H1 (cell line): ENCODE results near the gene CAPN3. TPM values are rescaled to one million over a fixed set of nuclear protein-coding genes. Genes with fewer than 3 reads are reported as not detected.

Experiments
- CTCF ChIA-PET: fragments of 300-600 bp; sonication (Branson Sonifier 250); formaldehyde crosslinking; loops from one replicate; lab custom pipeline; 2021; ENCODE audit not compliant: partially characterized antibody; lab: Charles Lee
- POLR2A ChIA-PET: fragments of 300-600 bp; sonication (Branson Sonifier 250); formaldehyde crosslinking; loops from one replicate; lab custom pipeline; 2021; ENCODE audit warnings: inconsistent platforms; ENCODE audit not compliant: partially characterized antibody; lab: Charles Lee
- DNase-seq, 2 experiments: peaks; one replicate each; pipeline versions ENCODE4 v3.0.0 to v3.0.0-alpha.2; 2010 to 2022; ENCODE audit warnings: low spot score in 2 of 2, low read depth in 1 of 2, mixed read lengths in 1 of 2
- FAIRE-seq: peaks from 2 replicates; lab custom pipeline; 2011; peaks lifted over from hg19 to GRCh38; lab: Jason Lieb, UNC
- H2AFZ ChIP-seq: 2 replicates; pipeline ENCODE4 v1.8.1; 2012; ENCODE audit warnings: low read length, inconsistent platforms
- H2AK5ac ChIP-seq: 2 replicates; pipeline ENCODE4 v1.6.1; 2013; ENCODE audit warnings: low read depth, low read length
- H2BK120ac ChIP-seq: replicated peaks from 2 replicates; pipeline ENCODE3; 2013; ENCODE audit warnings: low read depth, low read length, inconsistent platforms
- H2BK12ac ChIP-seq: 2 replicates; pipeline ENCODE4 v1.6.1; 2013; ENCODE audit warnings: low read depth, low read length
- H2BK15ac ChIP-seq: 2 replicates; pipeline ENCODE4 v1.6.1; 2013; ENCODE audit warnings: low read length
- H2BK20ac ChIP-seq: 2 replicates; pipeline ENCODE4 v1.6.1; 2013; ENCODE audit warnings: low read length
- H2BK5ac ChIP-seq: 2 replicates; pipeline ENCODE4 v1.6.1; 2013; ENCODE audit warnings: low read depth, low read length
- H3K14ac ChIP-seq: 2 replicates; pipeline ENCODE4 v1.6.1; 2013; ENCODE audit warnings: inconsistent platforms; ENCODE audit not compliant: insufficient read length
- H3K18ac ChIP-seq: 2 replicates; pipeline ENCODE4 v1.6.1; 2013; ENCODE audit warnings: low read length; ENCODE audit errors: extremely low read depth
- H3K23ac ChIP-seq: 2 replicates; pipeline ENCODE4 v1.6.1; 2013; ENCODE audit warnings: inconsistent platforms; ENCODE audit not compliant: insufficient read length
- H3K23me2 ChIP-seq: 2 replicates; pipeline ENCODE4 v1.6.1; 2013; ENCODE audit warnings: low read depth, low read length
- H3K27ac ChIP-seq: 2 replicates; pipeline ENCODE4 v1.6.1; 2011; ENCODE audit warnings: low read depth, low read length, inconsistent platforms
- H3K27me3 ChIP-seq, 4 experiments: replicated peaks in 1 of 4; 1 replicate in 1 of 4; 2 replicates in 3 of 4; pipeline versions ENCODE4 v1.6.1 to v1.8.1; 2011 to 2013; ENCODE audit warnings: low read length in 3 of 4, mild to moderate bottlenecking in 3 of 4, inconsistent platforms in 2 of 4, mixed read lengths in 2 of 4, moderate library complexity in 1 of 4; ENCODE audit not compliant: control insufficient read depth in 3 of 4, insufficient read depth in 3 of 4; ENCODE audit errors: extremely low read depth in 1 of 4
- H3K36me3 ChIP-seq, 4 experiments: 2 replicates each; pipeline versions ENCODE4 v1.6.1 to v1.8.1; 2011 to 2013; ENCODE audit warnings: mild to moderate bottlenecking in 4 of 4, low read length in 3 of 4, moderate library complexity in 2 of 4, control low read depth in 1 of 4, inconsistent platforms in 1 of 4; ENCODE audit not compliant: insufficient read depth in 4 of 4, control insufficient read depth in 2 of 4
- H3K4ac ChIP-seq: replicated peaks from 2 replicates; pipeline ENCODE3; 2013; ENCODE audit warnings: low read length, low read depth, mixed read lengths, inconsistent platforms; ENCODE audit not compliant: insufficient read length
- H3K4me1 ChIP-seq, 4 experiments: replicated peaks in 1 of 4; 1 replicate in 1 of 4; 2 replicates in 3 of 4; pipeline versions ENCODE4 v1.6.1 to v1.8.1; 2011 to 2013; ENCODE audit warnings: low read length in 3 of 4, inconsistent platforms in 2 of 4, mixed read lengths in 1 of 4; ENCODE audit not compliant: insufficient read depth in 4 of 4, control insufficient read depth in 3 of 4
- H3K4me2 ChIP-seq, 2 experiments: 2 replicates each; pipeline versions ENCODE4 v1.6.1 to v1.8.1; 2011 to 2013; ENCODE audit warnings: low read depth in 2 of 2, low read length in 2 of 2, control low read depth in 1 of 2, inconsistent platforms in 1 of 2, mild to moderate bottlenecking in 1 of 2; ENCODE audit not compliant: insufficient read depth in 1 of 2
- H3K4me3 ChIP-seq, 4 experiments: fragments of 200-600, 300-600 bp in 1 of 4; sonication (generic), shearing (Covaris generic), sonication (Bioruptor Twin) in 1 of 4; 2 replicates each; pipeline versions ENCODE4 v1.5.1 to v1.8.1; 2011 to 2016; ENCODE audit warnings: low read length in 4 of 4, low read depth in 3 of 4, control low read depth in 2 of 4, inconsistent platforms in 2 of 4, mild to moderate bottlenecking in 2 of 4, mixed read lengths in 1 of 4, moderate library complexity in 1 of 4; ENCODE audit not compliant: insufficient read depth in 2 of 4; ENCODE audit errors: extremely low read depth in 1 of 4
- H3K56ac ChIP-seq: replicated peaks from 2 replicates; pipeline ENCODE3; 2013; ENCODE audit warnings: low read depth, mild to moderate bottlenecking, mixed read lengths, low read length, inconsistent platforms; ENCODE audit not compliant: insufficient read length
- H3K79me1 ChIP-seq: 2 replicates; pipeline ENCODE4 v1.6.1; 2013; ENCODE audit warnings: low read depth, low read length, control low read depth
- H3K79me2 ChIP-seq, 2 experiments: 2 replicates each; pipeline versions ENCODE4 v1.6.1 to v1.8.1; 2012 to 2013; ENCODE audit warnings: low read length in 2 of 2, mild to moderate bottlenecking in 2 of 2, inconsistent platforms in 1 of 2; ENCODE audit not compliant: insufficient read depth in 2 of 2, control insufficient read depth in 1 of 2
- H3K9ac ChIP-seq, 4 experiments: replicated peaks in 1 of 4; 1 replicate in 1 of 4; 2 replicates in 3 of 4; pipeline versions ENCODE4 v1.6.1 to v1.8.1; 2011 to 2013; ENCODE audit warnings: low read depth in 3 of 4, low read length in 3 of 4, control low read depth in 2 of 4, mild to moderate bottlenecking in 2 of 4, moderate library complexity in 2 of 4, inconsistent platforms in 1 of 4; ENCODE audit errors: extremely low read depth in 1 of 4
- H3K9me3 ChIP-seq, 2 experiments: 2 replicates each; pipeline versions ENCODE4 v1.6.1 to v1.8.1; 2012 to 2013; ENCODE audit warnings: mild to moderate bottlenecking in 2 of 2, moderate library complexity in 2 of 2, control low read depth in 1 of 2, inconsistent platforms in 1 of 2, low read depth in 1 of 2, low read length in 1 of 2, mixed read lengths in 1 of 2; ENCODE audit not compliant: insufficient read depth in 2 of 2
- H4K20me1 ChIP-seq, 2 experiments: replicated peaks in 1 of 2; 2 replicates each; pipeline versions ENCODE3 to v1.8.1; 2011 to 2013; ENCODE audit warnings: inconsistent platforms in 2 of 2, low read length in 2 of 2, mild to moderate bottlenecking in 1 of 2; ENCODE audit not compliant: insufficient read depth in 2 of 2, control insufficient read depth in 1 of 2
- H4K5ac ChIP-seq: 2 replicates; pipeline ENCODE4 v1.6.1; 2013; ENCODE audit warnings: low read length, low read depth, mixed read lengths, inconsistent platforms; ENCODE audit not compliant: insufficient read length
- H4K8ac ChIP-seq: 2 replicates; pipeline ENCODE4 v1.8.0; 2013; ENCODE audit warnings: mild to moderate bottlenecking, moderate library complexity, low read length, inconsistent platforms; ENCODE audit not compliant: insufficient read depth; ENCODE audit errors: extremely low read depth
- H4K91ac ChIP-seq: replicated peaks from 2 replicates; pipeline ENCODE3; 2013; ENCODE audit warnings: low read length, mixed read lengths, inconsistent platforms; ENCODE audit not compliant: insufficient read length
- NANOG ChIP-seq: IDR thresholded peaks from 2 replicates; pipeline ENCODE4 v1.6.1; 2011; ENCODE audit warnings: low read length, low read depth, mild to moderate bottlenecking, inconsistent platforms; ENCODE audit not compliant: insufficient read depth, poor library complexity, severe bottlenecking
- RFX5 ChIP-seq: IDR thresholded peaks from 2 replicates; pipeline ENCODE4 v1.6.1; 2011; ENCODE audit warnings: low read depth, low read length, improper control_type of control experiment, borderline replicate concordance
- SIN3A ChIP-seq, 2 experiments: IDR thresholded peaks in 1 of 2; conservative IDR thresholded peaks in 1 of 2; 2 replicates each; pipeline ENCODE4 v1.6.1; 2011 to 2012; ENCODE audit warnings: low read length in 2 of 2, improper control_type of control experiment in 1 of 2, low read depth in 1 of 2, mild to moderate bottlenecking in 1 of 2
- WGBS, 2 experiments: shearing (Covaris generic) in 1 of 2; methylation state at CpG; one replicate each; pipeline versions ENCODE4 v1.1.6 to v1.1.7; 2013 to 2015; ENCODE audit warnings: low lambda C conversion rate in 2 of 2, mixed read lengths in 2 of 2, inconsistent platforms in 1 of 2, low coverage in 1 of 2, missing lambda C conversion rate in 1 of 2; ENCODE audit not compliant: insufficient replicate concordance in 2 of 2, insufficient coverage in 1 of 2, insufficient read length in 1 of 2; ENCODE audit errors: extremely low coverage in 1 of 2, missing lambda C conversion rate in 1 of 2; 5-methylcytosine and 5-hydroxymethylcytosine counted together
- polyA plus RNA-seq, 7 experiments: library from polyadenylated mRNA; depleted of rRNA in 3 of 7; stranded (reverse) in 5 of 7; unstranded in 2 of 7; fragments of >200 nt in 5 of 7; fragments of 200-250 nt in 2 of 7; gene quantifications; 1 replicate in 5 of 7; 2 replicates in 1 of 7; 4 replicates in 1 of 7; pipeline versions ENCODE4 v1.2.1 to v1.2.3, GENCODE V29; 2011 to 2013; ENCODE audit warnings: missing spikeins in 2 of 7, mixed read lengths in 2 of 7
- total RNA-seq: library from RNA; stranded (reverse); fragmentation: NEBNext Ultra II Directional; extraction: Animal tissue kit (Norgen Biotek cat#: 25700); gene quantifications from 2 replicates; pipeline ENCODE4 v1.2.1, GENCODE V29; 2021

The CAPN3 gene
- total and polyA plus RNA-seq, 2 of the 8 experiments (the other 6 are each of a cell fraction or from before 2014, with no cell fraction given): 0.80 to 2.1 TPM

DNA sequence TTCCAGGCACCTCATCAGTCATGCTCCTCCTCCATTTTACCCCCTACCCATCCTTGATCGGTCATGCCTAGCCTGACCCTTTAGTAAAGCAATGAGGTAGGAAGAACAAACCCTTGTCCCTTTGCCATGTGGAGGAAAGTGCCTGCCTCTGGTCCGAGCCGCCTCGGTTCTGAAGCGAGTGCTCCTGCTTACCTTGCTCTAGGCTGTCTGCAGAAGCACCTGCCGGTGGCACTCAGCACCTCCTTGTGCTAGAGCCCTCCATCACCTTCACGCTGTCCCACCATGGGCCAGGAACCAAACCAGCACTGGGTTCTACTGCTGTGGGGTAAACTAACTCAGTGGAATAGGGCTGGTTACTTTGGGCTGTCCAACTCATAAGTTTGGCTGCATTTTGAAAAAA is 52.6 kb downstream of the CAPN3 start:
- FAIRE-seq (no peak), DNase-seq (no peak)
- ChIA-PET POLR2A (no interaction called here), CTCF (interaction anchor here (1.4 kb wide), 1 partner anchor 60 kb away, joined by 7 read pairs; no protein-coding TSS in a partner anchor)
- H4K91ac ChIP-seq: no peak overlapping the region
- 96% methylated on average over 7 of the region's 7 CpGs; no CpG with 5 or more reads in 1 of the 2 experiments for WGBS, 2 experiments
- no peak overlapping the region for H2AK5ac ChIP-seq
- H2BK20ac ChIP-seq: no peak overlapping the region
- H3K27me3 ChIP-seq: no peaks in the 10 kb centered on the region
- H2BK120ac ChIP-seq: no peak overlapping the region
- H2BK5ac ChIP-seq: no peak overlapping the region
- no peak overlapping the region for H3K4me3 ChIP-seq
- no peaks in the 10 kb centered on the region for H3K4me1 ChIP-seq
- H3K14ac ChIP-seq: no peak overlapping the region
- H3K4ac ChIP-seq: no peak overlapping the region
- no peak overlapping the region for H2AFZ ChIP-seq
- H2BK12ac ChIP-seq: no peak overlapping the region
- no peaks in the 10 kb centered on the region for H3K79me1 ChIP-seq
- H2BK15ac ChIP-seq: no peak overlapping the region
- H3K18ac ChIP-seq: no peak overlapping the region
- H3K27ac ChIP-seq: no peak overlapping the region
- no peaks in the 10 kb centered on the region; the same call in 1 of the 2 replicates for H3K23me2 ChIP-seq
- peaks cover 0 to 15% (median 7%) of the 10 kb centered on the region in 4 experiments; a peak in 6 of 8 replicates for H3K36me3 ChIP-seq
- no peak overlapping the region for H3K9ac ChIP-seq
- no peaks in the 10 kb centered on the region for H3K9me3 ChIP-seq
- no peak overlapping the region for H4K8ac ChIP-seq
- H3K4me2 ChIP-seq: no peak overlapping the region
- H3K56ac ChIP-seq: no peak overlapping the region
- H4K20me1 ChIP-seq: peaks cover 0 to 2% of the 10 kb centered on the region in 2 experiments
- H4K5ac ChIP-seq: no peak overlapping the region
- H3K79me2 ChIP-seq: no peaks in the 10 kb centered on the region
- TF ChIP-seq SIN3A (conservative IDR thresholded peaks at IDR 0.05 in 1 of 2, IDR thresholded peaks at IDR 0.05 in 1 of 2; ENCODE audit: low read depth in 1 of 2, low read length in 2 of 2) (no peak), NANOG (no peak), RFX5 (no peak)
- no peak overlapping the region for H3K23ac ChIP-seq
